DND-41 (cell line): ENCODE results near the gene METAP1D.

Experiments
- ATAC-seq: fragments of 200-7000 bp; cut with Tn5 transposase; 3 replicates; pipeline ENCODE4 v1.9.1; 2021; ENCODE audit warnings: low read depth; ENCODE audit not compliant: insufficient read depth
- DNase-seq: peaks from one replicate; pipeline ENCODE4 v3.0.0-alpha.2; 2020
- H2AFZ ChIP-seq: 2 replicates; pipeline ENCODE4 v1.6.0; 2012; ENCODE audit warnings: low read depth, low read length
- H3K27ac ChIP-seq: 2 replicates; pipeline ENCODE4 v1.5.1; 2012; ENCODE audit warnings: low read length, inconsistent platforms
- H3K27me3 ChIP-seq: fragments of 200-600 bp; sonication (generic); 2 replicates; pipeline ENCODE4 v1.6.0; 2012; ENCODE audit warnings: low read length, mild to moderate bottlenecking, inconsistent platforms; ENCODE audit not compliant: insufficient read depth, poor library complexity
- H3K36me3 ChIP-seq: 2 replicates; pipeline ENCODE4 v1.5.1; 2012; ENCODE audit warnings: low read length, inconsistent platforms; ENCODE audit not compliant: insufficient read depth
- H3K4me1 ChIP-seq: 2 replicates; pipeline ENCODE4 v1.5.1; 2012; ENCODE audit warnings: mild to moderate bottlenecking, low read length; ENCODE audit not compliant: insufficient read depth
- H3K4me2 ChIP-seq: 2 replicates; pipeline ENCODE4 v1.6.0; 2012; ENCODE audit warnings: mild to moderate bottlenecking, moderate library complexity, low read length, inconsistent platforms; ENCODE audit not compliant: insufficient read depth
- H3K4me3 ChIP-seq, 2 experiments: fragments of 200-600 bp in 1 of 2; shearing (Covaris generic) in 1 of 2; 2 replicates each; pipeline ENCODE4 v1.5.1; 2012 to 2016; ENCODE audit warnings: inconsistent platforms in 2 of 2, low read length in 2 of 2, mild to moderate bottlenecking in 2 of 2, low read depth in 1 of 2, moderate library complexity in 1 of 2
- H3K79me2 ChIP-seq: 2 replicates; pipeline ENCODE4 v1.6.0; 2012; ENCODE audit warnings: low read length, inconsistent platforms; ENCODE audit not compliant: insufficient read depth
- H3K9ac ChIP-seq: 2 replicates; pipeline ENCODE4 v1.6.0; 2012; ENCODE audit warnings: low read depth, mild to moderate bottlenecking, inconsistent platforms, low read length, moderate library complexity
- H3K9me3 ChIP-seq: 2 replicates; pipeline ENCODE4 v1.5.1; 2012; ENCODE audit warnings: low read length, moderate library complexity, mild to moderate bottlenecking, inconsistent platforms; ENCODE audit not compliant: insufficient read depth, severe bottlenecking
- H4K20me1 ChIP-seq: 2 replicates; pipeline ENCODE4 v1.6.0; 2012; ENCODE audit warnings: low read length; ENCODE audit not compliant: insufficient read depth
- CTCF ChIP-seq: IDR thresholded peaks from 2 replicates; pipeline ENCODE4 v1.5.1; 2012; ENCODE audit warnings: borderline replicate concordance, low read length, moderate library complexity, mild to moderate bottlenecking; ENCODE audit not compliant: poor library complexity, severe bottlenecking; ENCODE audit errors: extremely low read depth
- EZH2 ChIP-seq: IDR thresholded peaks from 3 replicates; pipeline ENCODE4 v1.6.1; 2012; ENCODE audit warnings: borderline replicate concordance, low read depth, mild to moderate bottlenecking, moderate library complexity, low read length, inconsistent platforms; ENCODE audit not compliant: severe bottlenecking

Gene METAP1D

GRCh38 chr2:172049567-172050120, 49.9 kb downstream of the METAP1D start:
- DNase-seq (no peak), ATAC-seq (no peak)
- Histone ChIP-seq H3K4me2 (no peak overlapping the region), H3K36me3 (no peaks in the 10 kb centered on the region), H3K27ac (no peak overlapping the region), H3K27me3 (no peaks in the 10 kb centered on the region), H3K79me2 (no peaks in the 10 kb centered on the region), H3K9me3 (no peaks in the 10 kb centered on the region), H3K4me1 (peaks cover 5% of the 10 kb centered on the region; the same call in 1 of the 2 replicates), H3K4me3 (no peak overlapping the region), H4K20me1 (no peaks in the 10 kb centered on the region), H2AFZ (no peak overlapping the region), H3K9ac (no peak overlapping the region)
- TF ChIP-seq CTCF (no peak), EZH2 (no peak)

GRCh38 chr2:172050479-172051125, 50.8 kb downstream of the METAP1D start:
- no peaks in the 10 kb centered on the region for H3K79me2 ChIP-seq
- H4K20me1 ChIP-seq: no peaks in the 10 kb centered on the region; the same call in 1 of the 2 replicates
- H2AFZ ChIP-seq: no peak overlapping the region
- H3K4me1 ChIP-seq: peaks cover 5% of the 10 kb centered on the region; the same call in 1 of the 2 replicates
- no peaks in the 10 kb centered on the region for H3K9me3 ChIP-seq
- TF ChIP-seq EZH2 (no peak), CTCF (no peak)
- DNase-seq (no peak), ATAC-seq (no peak)
- no peak overlapping the region for H3K27ac ChIP-seq
- no peak overlapping the region for H3K4me2 ChIP-seq
- H3K36me3 ChIP-seq: no peaks in the 10 kb centered on the region
- no peaks in the 10 kb centered on the region for H3K27me3 ChIP-seq
- H3K4me3 ChIP-seq: no peak overlapping the region
- H3K9ac ChIP-seq: no peak overlapping the region

GRCh38 chr2:172052000-172052983, 52.5 kb downstream of the METAP1D start:
- Histone ChIP-seq H3K4me1 (no peaks in the 10 kb centered on the region), H3K4me2 (no peak overlapping the region), H4K20me1 (no peaks in the 10 kb centered on the region; the same call in 1 of the 2 replicates), H3K27me3 (no peaks in the 10 kb centered on the region), H3K4me3 (no peak overlapping the region), H3K9me3 (no peaks in the 10 kb centered on the region), H3K27ac (no peak overlapping the region), H3K36me3 (no peaks in the 10 kb centered on the region), H3K79me2 (no peaks in the 10 kb centered on the region), H2AFZ (no peak overlapping the region), H3K9ac (no peak overlapping the region)
- DNase-seq (no peak), ATAC-seq (no peak)
- TF ChIP-seq CTCF (no peak), EZH2 (no peak)
